GM18519 (cell line): ENCODE results near the gene HOXB1.

Source experiments
- ATAC-seq: cut with Tn5 transposase; IDR thresholded peaks from one replicate; pipeline ENCODE4 v1.9.1; 2021; ENCODE audit warnings: mild to moderate bottlenecking, moderate library complexity; ENCODE audit not compliant: unreplicated experiment, low FRiP score

The HOXB1 gene

GRCh38 chr17:48567646-48568354 is 37.0 kb upstream of the HOXB1 start:
- no peak for ATAC-seq

GRCh38 chr17:48567209-48567608 is 36.4 kb upstream of the HOXB1 start:
- ATAC-seq, result no peak

DNA sequence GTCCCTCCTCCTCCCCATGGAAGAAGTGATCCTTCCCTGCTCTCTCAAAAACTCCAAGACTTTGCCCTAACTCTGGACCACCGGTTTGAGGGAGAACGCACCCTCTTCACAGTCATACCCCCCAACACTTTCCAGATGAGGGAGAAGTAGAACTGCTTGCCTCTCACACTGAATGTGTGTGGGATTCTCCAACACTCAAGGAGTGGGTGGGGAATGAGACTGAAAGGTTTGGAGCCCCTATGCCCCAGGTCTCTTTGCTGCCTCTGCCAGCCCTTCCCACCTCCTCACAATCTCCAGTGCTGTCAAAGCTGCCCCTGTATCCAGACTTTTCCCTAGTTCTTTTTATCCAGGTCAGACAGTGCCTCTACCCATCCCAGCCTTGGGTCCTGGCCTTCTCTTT is 35.9 kb upstream of the HOXB1 start:
- no peak for ATAC-seq

GRCh38 chr17:48565925-48566710 is 35.3 kb upstream of the HOXB1 start:
- ATAC-seq, result no peak

- ATAC-seq, result no peak
Observed at GRCh38 chr17:48565022-48565554, 34.3 kb upstream of the HOXB1 start.

GRCh38 chr17:48564188-48565021 is 33.6 kb upstream of the HOXB1 start:
- ATAC-seq, result no peak

GRCh38 chr17:48563867-48564187 is 33.0 kb upstream of the HOXB1 start:
- no peak for ATAC-seq

GRCh38 chr17:48563385-48563838 is 32.6 kb upstream of the HOXB1 start:
- ATAC-seq, result no peak

GRCh38 chr17:48562934-48563333 is 32.1 kb upstream of the HOXB1 start:
- ATAC-seq, result no peak

DNA sequence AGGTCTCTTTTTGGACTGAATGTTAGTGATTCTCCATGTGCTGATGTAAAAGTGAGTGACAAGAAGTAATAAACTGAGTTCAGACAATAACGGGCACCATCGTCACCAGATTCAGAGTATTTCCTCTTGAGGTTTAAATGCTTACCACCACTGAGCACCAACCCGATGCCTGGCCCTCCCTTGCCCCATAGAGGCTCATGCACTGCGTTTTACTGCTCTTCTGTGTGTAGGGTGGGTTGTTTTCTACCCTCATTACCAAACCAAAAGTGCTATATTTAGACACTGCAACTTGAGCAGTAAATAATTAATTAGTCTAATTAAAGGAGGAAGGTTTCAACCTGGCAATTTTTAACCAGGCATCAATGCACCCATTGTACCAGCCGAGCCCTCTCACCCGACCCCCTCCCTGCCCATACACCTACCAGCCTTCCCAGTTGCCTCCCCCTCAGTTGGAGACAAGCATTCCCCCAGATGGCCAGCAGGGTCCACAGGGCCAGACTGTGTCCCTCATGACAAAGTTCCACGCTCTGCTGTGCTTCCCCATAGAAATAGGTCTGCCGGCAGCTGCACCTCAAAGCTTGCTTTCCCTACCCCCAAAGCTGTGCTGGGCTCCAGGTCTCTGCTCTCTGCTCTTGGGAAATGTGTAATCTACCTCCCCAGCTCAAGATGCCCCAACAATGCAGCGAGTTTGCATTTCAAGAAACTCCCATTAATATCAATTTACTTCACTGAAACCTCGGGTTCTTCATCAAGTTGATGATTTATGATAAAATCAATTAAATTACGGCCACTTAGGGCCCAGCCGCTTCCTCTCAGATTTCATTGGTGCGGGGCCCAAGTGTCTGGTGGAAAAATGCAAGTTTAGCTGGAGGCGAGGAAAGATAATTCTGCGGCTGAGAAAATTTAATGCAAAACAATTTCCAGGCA is 31.3 kb upstream of the HOXB1 start:
- no peak for ATAC-seq

- no peak for ATAC-seq
Observed at GRCh38 chr17:48559840-48560817, 29.3 kb upstream of the HOXB1 start.

- ATAC-seq, result no peak
Observed at GRCh38 chr17:48559122-48559839, 28.5 kb upstream of the HOXB1 start.

DNA sequence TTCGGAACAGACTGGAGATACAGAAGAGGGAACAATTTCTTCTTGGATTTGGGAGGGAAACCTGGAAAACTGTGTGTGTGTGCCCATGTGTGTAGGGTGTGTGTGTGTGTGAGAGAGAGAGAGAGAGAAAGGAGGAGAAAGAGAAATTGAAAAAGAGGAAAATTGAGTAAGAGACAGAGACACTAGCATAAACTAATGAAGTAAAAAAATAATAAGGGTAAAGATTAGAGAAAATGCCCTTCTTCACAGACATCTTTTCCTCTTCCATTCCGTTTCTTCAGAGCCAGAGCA is 28.0 kb upstream of the HOXB1 start:
- ATAC-seq, result no peak

- no peak for ATAC-seq
Observed at GRCh38 chr17:48558057-48558830, 27.4 kb upstream of the HOXB1 start.

DNA sequence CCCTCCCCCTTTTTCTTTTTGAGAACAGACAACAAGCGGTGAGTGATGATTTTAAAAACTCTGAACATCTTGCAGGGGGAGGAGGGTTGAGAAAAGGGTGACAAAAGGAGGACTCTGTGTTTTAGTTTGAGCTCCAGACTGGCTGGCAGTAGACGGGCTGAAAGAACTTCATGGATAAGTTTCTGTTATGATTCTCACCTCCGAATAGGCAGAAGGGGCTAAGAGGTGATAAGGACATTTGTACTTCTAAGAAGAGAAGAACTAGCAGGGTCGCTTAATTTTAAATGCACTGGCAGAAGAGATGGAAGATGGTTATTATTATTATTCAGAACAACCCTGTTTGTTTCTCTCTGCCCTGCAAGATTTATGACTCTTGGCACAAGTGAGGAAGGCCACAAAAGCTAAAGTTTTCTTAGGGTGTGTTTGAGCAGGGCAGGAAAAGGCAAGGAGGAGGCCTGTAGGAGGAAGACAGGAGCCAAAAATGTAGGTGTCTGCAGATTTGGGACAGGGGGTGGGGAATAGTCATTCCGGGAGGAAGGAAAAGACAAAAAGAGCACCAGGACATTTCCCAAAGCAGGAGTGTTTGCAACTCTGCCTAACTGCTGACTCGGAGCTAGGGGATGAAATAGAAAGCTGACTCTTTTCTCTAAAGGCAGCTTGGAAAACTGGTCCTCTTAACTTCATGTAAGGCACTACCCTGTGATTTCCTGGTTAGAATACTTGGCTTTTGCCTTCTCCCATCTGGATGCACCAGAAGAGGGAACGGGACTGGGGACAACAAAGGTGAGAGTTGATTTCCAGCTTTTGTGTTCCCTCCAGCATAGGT is 26.0 kb upstream of the HOXB1 start:
- no peak for ATAC-seq

DNA sequence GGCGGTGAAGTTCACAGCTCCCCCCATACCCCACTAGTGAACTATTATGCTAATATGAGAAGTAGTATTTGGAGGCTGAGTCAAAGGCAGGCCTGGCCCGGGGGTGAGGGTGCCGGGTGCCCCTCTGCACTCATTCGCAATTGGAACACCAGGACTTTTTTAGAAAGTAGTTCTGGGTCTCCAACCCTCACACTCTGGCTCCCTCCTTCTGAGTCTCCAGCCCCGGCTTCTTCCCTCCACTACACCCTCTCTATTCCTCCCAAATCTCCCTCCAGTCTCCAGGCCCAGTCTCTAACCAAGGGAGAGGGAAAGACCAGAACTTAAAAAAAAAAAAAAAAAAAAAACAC is 25.4 kb upstream of the HOXB1 start:
- ATAC-seq, result no peak
